GM19452 (cell line): ENCODE measurements around the gene SPDYE3.

Experiments used
- ATAC-seq: cut with Tn5 transposase; IDR thresholded peaks from one replicate; pipeline ENCODE4 v1.9.1; 2021; ENCODE audit not compliant: unreplicated experiment

SPDYE3 gene

DNA sequence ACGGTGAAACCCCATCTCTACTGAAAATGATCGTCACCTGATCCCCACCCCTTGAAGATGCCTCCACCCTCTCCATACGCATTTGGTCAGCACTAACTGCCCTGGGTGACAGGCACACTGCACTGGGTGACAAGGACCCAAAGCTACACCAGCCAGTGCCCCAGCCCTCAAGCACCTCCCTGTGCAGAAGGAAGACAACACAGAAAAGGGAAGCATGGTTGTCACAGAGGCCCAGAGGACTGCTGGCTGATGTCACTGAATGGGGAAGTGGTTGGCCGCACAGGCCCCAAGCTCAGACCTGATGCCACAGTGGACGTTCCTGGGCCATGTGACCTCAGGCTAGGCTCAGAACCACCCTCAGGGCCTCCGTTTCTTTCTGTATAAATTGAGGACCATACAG is 61.6 kb downstream of the SPDYE3 start:
- ATAC-seq = peak; percentile 70

- ATAC-seq = no peak
Measured at GRCh38 chr7:100370303-100370702, 62.8 kb downstream of the SPDYE3 start.

GRCh38 chr7:100370746-100371145 is 63.2 kb downstream of the SPDYE3 start:
- no peak for ATAC-seq

- no peak for ATAC-seq
Measured at GRCh38 chr7:100371561-100372171, 64.2 kb downstream of the SPDYE3 start.
